Activated CD4-positive, alpha-beta T cell treated with anti-CD3 and anti-CD28 coated beads, Interleukin-2, amount 10 ng/mL, durations not matched to agents 7 days and 5 days (primary cell): Measurements from ENCODE around the gene MT1M. TPM values are rescaled to one million over a fixed set of nuclear protein-coding genes. Genes with fewer than 3 reads are reported as not detected.
A peak's percentile ranks its signal among the peaks of the same experiment; 100 is the strongest.

Source experiments
- CTCF ChIA-PET: fragments of 350-600 bp; sonication (Branson Sonifier 250); formaldehyde crosslinking; loops from one replicate; lab custom pipeline; 2021; ENCODE audit warnings: antibody characterized with exemption; lab: Charles Lee
- POLR2A ChIA-PET: fragments of 350-600 bp; sonication (Branson Sonifier 250); formaldehyde crosslinking; loops from one replicate; lab custom pipeline; 2021; ENCODE audit warnings: antibody characterized with exemption; lab: Charles Lee
- DNase-seq: peaks from one replicate; pipeline ENCODE4 v3.0.0-alpha.2; 2020
- H3K27ac Mint-ChIP-seq: one replicate; pipeline ENCODE4 v1.8.0; 2021; ENCODE audit warnings: mild to moderate bottlenecking, moderate library complexity, mixed read lengths
- H3K27me3 Mint-ChIP-seq: one replicate; pipeline ENCODE4 v1.8.0; 2021; ENCODE audit warnings: mixed read lengths
- H3K36me3 Mint-ChIP-seq: one replicate; pipeline ENCODE4 v1.8.0; 2021; ENCODE audit warnings: low read depth, mixed read lengths
- H3K4me1 Mint-ChIP-seq: one replicate; pipeline ENCODE4 v1.8.0; 2021; ENCODE audit warnings: mixed read lengths
- H3K4me3 Mint-ChIP-seq: one replicate; pipeline ENCODE4 v1.8.0; 2021; ENCODE audit warnings: mild to moderate bottlenecking, moderate library complexity, mixed read lengths
- H3K9me3 Mint-ChIP-seq: one replicate; pipeline ENCODE4 v1.8.0; 2021; ENCODE audit warnings: mixed read lengths
- total RNA-seq, 2 experiments: library from RNA; stranded (reverse); gene quantifications; one replicate each; pipeline ENCODE4 v1.2.3, GENCODE V29; 2021

The MT1M gene
- total RNA-seq, 2 experiments from 2014 or later = not detected

DNA sequence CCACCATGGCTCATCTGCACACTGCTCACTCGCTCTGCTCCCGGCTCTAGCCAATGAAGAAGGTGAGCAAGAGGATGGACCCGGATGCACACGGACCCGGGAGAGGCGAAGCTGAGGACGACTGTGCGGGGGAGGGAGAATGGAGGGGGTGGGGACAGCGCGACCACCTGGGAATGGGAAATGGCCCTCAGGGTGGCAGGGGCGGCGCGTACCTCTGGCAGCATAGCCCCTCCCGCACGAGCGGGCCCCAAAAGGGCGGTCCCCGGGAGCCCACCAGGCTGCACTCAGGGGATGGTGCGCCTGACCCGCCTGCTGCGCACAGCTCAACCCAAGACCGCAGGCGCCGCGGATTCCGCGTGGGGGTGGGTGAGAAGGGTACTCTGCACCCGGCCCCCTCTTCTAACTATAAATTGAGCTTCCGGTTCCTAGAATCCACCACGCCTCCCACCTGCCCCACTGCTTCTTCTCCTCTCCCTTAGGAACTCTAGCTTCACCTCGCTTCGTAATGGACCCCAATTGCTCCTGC lies 43.3 kb downstream of the MT1M start:
- Mint-ChIP-seq H3K27me3 (peaks cover 43% of the 10 kb centered on the region), H3K4me1 (peaks cover 25% of the 10 kb centered on the region), H3K36me3 (no peaks in the 10 kb centered on the region), H3K27ac (peak overlapping the region; percentile 70), H3K4me3 (peak overlapping the region; percentile 56), H3K9me3 (no peaks in the 10 kb centered on the region)
- POLR2A ChIA-PET = interaction anchor here (1.1 kb wide), 1 partner anchor 50 kb away, joined by 5 read pairs; the partner anchor contains the start of gene MT1E
- DNase-seq = peak; percentile 60
- CTCF ChIA-PET = interaction anchor here (0.6 to 2.6 kb wide), 8 partner anchors 9 to 249 kb away, joined by 3 to 13 read pairs (median 4); no protein-coding TSS in a partner anchor

DNA sequence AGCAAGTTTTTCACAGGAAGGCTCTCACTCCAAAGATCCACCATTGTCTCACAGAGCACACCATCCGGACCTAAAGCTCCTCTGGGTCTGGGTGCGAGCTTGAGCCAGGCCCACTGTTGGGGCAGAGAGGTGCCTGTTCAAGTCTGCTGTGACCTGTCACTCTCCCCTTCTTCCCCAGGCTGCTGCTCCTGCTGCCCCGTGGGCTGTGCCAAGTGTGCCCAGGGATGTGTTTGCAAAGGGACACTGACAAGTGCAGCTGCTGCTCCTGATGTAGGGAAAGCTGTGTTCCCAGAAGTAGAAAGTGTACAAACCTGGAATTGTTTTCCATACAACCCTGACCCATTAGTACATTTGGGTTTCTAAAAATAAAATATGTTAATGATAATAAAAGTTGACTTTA lies 45.0 kb downstream of the MT1M start:
- DNase-seq = no peak
- ChIA-PET CTCF (interaction anchor here (0.7 to 2.6 kb wide), 6 partner anchors 9 to 266 kb away, joined by 3 to 13 read pairs (median 3); partner anchors contain the start of gene MT2A), POLR2A (no interaction called here)
- no peak overlapping the region for H3K27ac Mint-ChIP-seq
- no peaks in the 10 kb centered on the region for H3K9me3 Mint-ChIP-seq
- H3K4me1 Mint-ChIP-seq = peaks cover 32% of the 10 kb centered on the region
- no peak overlapping the region for H3K4me3 Mint-ChIP-seq
- peaks cover 29% of the 10 kb centered on the region for H3K27me3 Mint-ChIP-seq
- no peaks in the 10 kb centered on the region for H3K36me3 Mint-ChIP-seq

DNA sequence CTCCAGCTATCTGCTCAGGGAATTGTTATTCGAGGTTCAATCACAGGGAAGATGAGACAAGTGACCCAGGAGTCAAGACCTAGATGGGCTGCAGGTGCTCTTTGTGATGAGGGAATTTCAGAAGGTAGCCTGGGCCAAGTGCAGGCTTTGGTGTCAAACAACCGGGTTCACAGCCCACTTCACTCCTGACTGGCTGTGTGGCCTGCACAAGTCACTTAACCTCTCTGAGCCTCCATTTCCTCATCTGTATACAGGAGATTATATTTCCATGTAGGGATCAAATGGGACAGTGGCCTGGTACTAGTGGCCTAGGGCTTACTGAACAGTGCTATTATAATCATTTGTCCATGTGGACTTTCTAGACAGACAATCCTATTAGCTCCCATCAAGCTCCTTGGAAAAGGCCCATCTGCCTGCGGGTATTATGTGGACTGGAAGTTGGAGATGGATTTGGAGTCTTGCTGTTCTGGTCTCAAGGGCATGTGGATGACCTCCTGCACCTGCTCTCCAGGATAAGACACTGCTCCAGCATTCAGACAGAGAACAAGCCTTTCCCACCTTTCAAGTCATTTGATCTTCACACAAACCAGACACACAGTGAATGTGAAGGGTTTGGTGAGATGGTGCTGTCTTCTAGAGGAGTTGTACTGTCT lies 46.7 kb downstream of the MT1M start:
- H3K4me1 Mint-ChIP-seq = peaks cover 42% of the 10 kb centered on the region
- POLR2A ChIA-PET = no interaction called here
- no peak for DNase-seq
- H3K9me3 Mint-ChIP-seq = no peaks in the 10 kb centered on the region
- no peaks in the 10 kb centered on the region for H3K36me3 Mint-ChIP-seq
- peaks cover 15% of the 10 kb centered on the region for H3K27me3 Mint-ChIP-seq
- CTCF ChIA-PET = interaction anchor here (1.2 to 1.6 kb wide), 3 partner anchors 12 to 22 kb away, joined by 4 read pairs; no protein-coding TSS in a partner anchor
- H3K27ac Mint-ChIP-seq = no peak overlapping the region
- H3K4me3 Mint-ChIP-seq = no peak overlapping the region

DNA sequence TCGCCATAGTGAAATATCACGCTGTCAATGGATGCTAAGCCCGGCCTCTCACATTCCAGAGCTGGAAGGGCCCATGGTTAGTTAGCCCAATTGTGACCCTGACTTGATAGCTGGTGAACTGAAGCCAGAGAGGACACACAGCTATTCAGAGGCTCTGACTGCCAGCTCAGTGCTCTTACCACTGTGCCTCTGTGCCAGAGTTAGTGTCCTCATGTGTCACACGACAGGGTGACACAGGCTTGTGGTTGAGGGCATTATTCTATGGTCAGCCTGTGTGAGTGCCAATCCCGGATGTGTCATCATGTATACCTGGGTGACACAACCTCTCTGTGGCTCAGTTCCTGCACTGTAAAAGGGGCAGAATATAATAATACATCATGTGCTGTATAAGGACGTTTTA lies 47.4 kb downstream of the MT1M start:
- CTCF ChIA-PET = interaction anchor here (0.9 to 1.6 kb wide), 3 partner anchors 18 to 82 kb away, joined by 3 to 4 read pairs (median 4); no protein-coding TSS in a partner anchor
- POLR2A ChIA-PET = interaction anchor here (0.8 kb wide), 1 partner anchor 11 kb away, joined by 3 read pairs; no protein-coding TSS in a partner anchor
- Mint-ChIP-seq H3K4me3 (no peak overlapping the region), H3K9me3 (no peaks in the 10 kb centered on the region), H3K4me1 (peaks cover 41% of the 10 kb centered on the region), H3K36me3 (no peaks in the 10 kb centered on the region), H3K27ac (no peak overlapping the region), H3K27me3 (peaks cover 11% of the 10 kb centered on the region)
- DNase-seq = no peak

DNA sequence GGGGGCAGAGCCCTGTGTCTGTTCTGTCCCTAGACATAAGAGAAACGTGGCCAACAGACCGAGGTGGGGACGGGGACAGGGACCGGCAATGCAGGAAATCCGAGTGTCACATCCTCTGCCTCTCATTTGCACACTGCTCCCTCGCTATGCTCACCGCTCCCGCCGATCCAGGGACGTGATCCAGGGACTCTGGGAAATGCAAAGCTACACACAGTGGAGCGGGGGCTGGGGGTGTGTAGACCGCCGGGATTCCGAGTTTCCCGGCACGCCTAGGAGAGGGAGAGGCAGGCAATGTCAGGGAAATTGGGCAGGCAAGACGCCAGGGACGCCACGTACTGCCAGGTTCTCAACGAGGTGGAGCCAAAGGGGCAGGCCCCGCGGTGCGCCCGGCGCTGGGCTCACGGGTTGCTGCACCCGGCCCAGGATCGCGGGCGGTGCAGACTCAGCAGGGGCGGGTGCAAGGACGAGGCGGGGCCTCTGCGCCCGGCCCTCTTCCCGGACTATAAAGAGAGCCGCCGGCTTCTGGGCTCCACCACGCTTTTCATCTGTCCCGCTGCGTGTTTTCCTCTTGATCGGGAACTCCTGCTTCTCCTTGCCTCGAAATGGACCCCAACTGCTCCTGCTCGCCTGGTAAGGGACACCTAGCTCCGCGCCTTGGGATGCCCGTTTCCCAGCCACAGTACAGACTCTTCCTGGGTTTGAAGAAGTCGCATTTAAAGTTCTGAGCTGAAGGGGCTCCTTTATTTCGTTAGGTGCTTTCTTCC lies 49.7 kb downstream of the MT1M start, which contains the start of gene MT1X:
Gene MT1X (plus strand): TSS at position 532 of the 764 bp plus-strand sequence. CDS start 71 bp downstream, at position 603.
- Mint-ChIP-seq H3K4me3 (peak within 1 kb of the TSS; percentile 95), H3K27me3 (no peaks in the 10 kb centered on the region), H3K4me1 (peaks cover 26% of the 10 kb centered on the region), H3K27ac (peak within 1 kb of the TSS; percentile 96), H3K36me3 (peaks cover 5% of the 10 kb centered on the region), H3K9me3 (peaks cover 3% of the 10 kb centered on the region)
- POLR2A ChIA-PET = interaction anchor here (0.6 kb wide), 1 partner anchor 27 kb away, joined by 3 read pairs; no protein-coding TSS in a partner anchor
- CTCF ChIA-PET = interaction anchor here (0.6 to 1.5 kb wide), 6 partner anchors 10 to 27 kb away, joined by 3 to 5 read pairs (median 4); partner anchors contain the start of gene MT1H
- peak; percentile 92 for DNase-seq

DNA sequence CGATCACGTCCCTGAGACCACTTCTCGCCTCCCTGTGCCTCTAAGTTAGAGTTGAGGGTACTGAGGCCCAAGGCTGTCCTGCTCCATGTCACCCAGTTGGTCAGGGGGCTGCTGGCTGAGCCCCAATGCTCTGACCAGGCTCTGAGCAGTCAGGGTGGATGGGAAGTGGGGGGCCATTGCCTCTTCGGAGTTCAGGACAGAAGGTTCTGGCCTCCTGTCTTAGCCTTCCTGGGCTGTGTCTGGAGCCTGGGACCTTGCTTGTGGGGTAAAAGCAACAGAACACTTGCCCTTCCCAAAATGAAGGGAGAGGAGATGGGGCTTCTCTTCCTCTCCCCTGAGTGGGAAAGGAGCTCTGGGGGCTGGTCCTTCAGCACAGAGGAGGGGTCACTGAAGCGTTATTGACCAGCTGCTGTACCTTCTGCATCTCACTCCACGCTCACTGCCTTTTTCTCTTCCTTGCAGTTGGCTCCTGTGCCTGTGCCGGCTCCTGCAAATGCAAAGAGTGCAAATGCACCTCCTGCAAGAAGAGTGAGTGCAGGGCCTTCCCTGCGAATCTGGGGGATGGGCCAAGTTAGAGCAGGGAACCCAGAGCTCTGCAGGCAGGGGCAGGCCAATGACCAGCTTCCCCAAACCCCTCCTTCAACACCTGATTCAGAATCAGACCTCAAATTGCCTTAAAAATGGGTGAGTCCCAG lies 50.4 kb downstream of the MT1M start:
- DNase-seq = peak; percentile 17
- H3K9me3 Mint-ChIP-seq = peaks cover 4% of the 10 kb centered on the region
- H3K27ac Mint-ChIP-seq = peak overlapping the region; percentile 96
- H3K36me3 Mint-ChIP-seq = peaks cover 5% of the 10 kb centered on the region
- CTCF ChIA-PET = interaction anchor here (0.9 to 1.5 kb wide), 5 partner anchors 11 to 27 kb away, joined by 3 to 5 read pairs (median 4); partner anchors contain the start of gene MT1H
- H3K27me3 Mint-ChIP-seq = no peaks in the 10 kb centered on the region
- H3K4me3 Mint-ChIP-seq = peak overlapping the region; percentile 95
- POLR2A ChIA-PET = interaction anchor here (0.6 kb wide), 1 partner anchor 26 kb away, joined by 3 read pairs; no protein-coding TSS in a partner anchor
- H3K4me1 Mint-ChIP-seq = peaks cover 26% of the 10 kb centered on the region

Other genes with a start within 250 kb of the MT1M start
- gene AMFR, start 207.1 kb upstream of the MT1M start, total RNA-seq = 10 to 100 TPM; 52.5 to 58.5 TPM
- gene NUDT21, start 181.3 kb upstream of the MT1M start, total RNA-seq = 100 to 1,000 TPM; 213 to 241 TPM
- 10 to 100 TPM; 43.8 to 44.2 TPM for gene OGFOD1, start 181.1 kb upstream of the MT1M start, total RNA-seq
- 10 to 100 TPM; 16.7 to 21.5 TPM for gene BBS2, start 112.6 kb upstream of the MT1M start, total RNA-seq
- gene MT4, start 67.6 kb upstream of the MT1M start, total RNA-seq = not detected
- 1 to 10 TPM; 3.0 to 3.8 TPM for gene MT3, start 43.1 kb upstream of the MT1M start, total RNA-seq
- gene MT2A, start 24.1 kb upstream of the MT1M start, total RNA-seq = 100 to 1,000 TPM; 146 to 268 TPM
- 100 to 1,000 TPM; 100 to 154 TPM for gene MT1E, start 6.9 kb upstream of the MT1M start, total RNA-seq
- gene MT1A, start 6.0 kb downstream of the MT1M start, total RNA-seq = not detected
- not detected for gene MT1B, start 19.2 kb downstream of the MT1M start, total RNA-seq
- gene MT1F, start 25.3 kb downstream of the MT1M start, total RNA-seq = 10 to 100 TPM; 19.6 to 24.3 TPM
- gene MT1G, start 35.4 kb downstream of the MT1M start, total RNA-seq = 10 to 100 TPM in 1 of 2 experiments, 1 to 10 TPM in 1; 8.0 to 10.2 TPM
- under 1 TPM; 0.62 TPM for gene MT1H, start 37.2 kb downstream of the MT1M start, total RNA-seq
- 10 to 100 TPM; 57.6 to 59.1 TPM for gene MT1X, start 49.8 kb downstream of the MT1M start, total RNA-seq
- 10 to 100 TPM; 85.0 to 85.9 TPM for gene NUP93, start 97.5 kb downstream of the MT1M start, total RNA-seq
- not detected for gene SLC12A3, start 232.5 kb downstream of the MT1M start, total RNA-seq